BJ (cell line): ENCODE results near the gene GLRA1. TPM values are rescaled to one million over a fixed set of nuclear protein-coding genes. Genes with fewer than 3 reads are reported as not detected.

Experiments used
- CTCF ChIA-PET: fragments of 350-600 bp; formaldehyde crosslinking; extraction: SDS; loops from one replicate; lab custom pipeline; 2021; ENCODE audit warnings: antibody characterized with exemption, inconsistent platforms; lab: Yijun Ruan, JAX
- POLR2A ChIA-PET: fragments of 300-600 bp; sonication (Branson Sonifier 250); formaldehyde crosslinking; extraction: SDS; loops from one replicate; lab custom pipeline; 2021; ENCODE audit warnings: antibody characterized with exemption; lab: Charles Lee
- DNase-seq: peaks from one replicate; pipeline ENCODE4 v3.0.0-alpha.2; 2011; ENCODE audit warnings: low read depth
- H3K27me3 ChIP-seq: 2 replicates; pipeline ENCODE4 v1.6.0; 2011; ENCODE audit warnings: low read length; ENCODE audit not compliant: control insufficient read depth, insufficient read depth
- H3K36me3 ChIP-seq: 2 replicates; pipeline ENCODE4 v1.5.1; 2011; ENCODE audit warnings: low read length; ENCODE audit not compliant: control insufficient read depth, insufficient read depth
- H3K4me3 ChIP-seq: 2 replicates; pipeline ENCODE4 v1.5.1; 2011; ENCODE audit warnings: low read depth, mild to moderate bottlenecking, control low read depth, low read length
- CTCF ChIP-seq: IDR thresholded peaks from 2 replicates; pipeline ENCODE4 v1.5.1; 2011; ENCODE audit warnings: low read depth, mild to moderate bottlenecking, control low read depth, inconsistent platforms, low read length, moderate library complexity; ENCODE audit not compliant: insufficient read depth
- polyA plus RNA-seq: library from polyadenylated mRNA; depleted of rRNA; stranded (reverse); fragments of >200 nt; gene quantifications from 2 replicates; pipeline ENCODE4 v1.2.3, GENCODE V29; 2011

The GLRA1 gene
- polyA plus RNA-seq, 1 experiment = not detected

GRCh38 chr5:151885138-151885908, 39.3 kb downstream of the GLRA1 start:
- ChIA-PET CTCF (no interaction called here), POLR2A (no interaction called here)
- Histone ChIP-seq H3K4me3 (no peak overlapping the region), H3K27me3 (no peaks in the 10 kb centered on the region), H3K36me3 (no peaks in the 10 kb centered on the region)
- no peak for DNase-seq
- TF ChIP-seq CTCF = no peak

DNA sequence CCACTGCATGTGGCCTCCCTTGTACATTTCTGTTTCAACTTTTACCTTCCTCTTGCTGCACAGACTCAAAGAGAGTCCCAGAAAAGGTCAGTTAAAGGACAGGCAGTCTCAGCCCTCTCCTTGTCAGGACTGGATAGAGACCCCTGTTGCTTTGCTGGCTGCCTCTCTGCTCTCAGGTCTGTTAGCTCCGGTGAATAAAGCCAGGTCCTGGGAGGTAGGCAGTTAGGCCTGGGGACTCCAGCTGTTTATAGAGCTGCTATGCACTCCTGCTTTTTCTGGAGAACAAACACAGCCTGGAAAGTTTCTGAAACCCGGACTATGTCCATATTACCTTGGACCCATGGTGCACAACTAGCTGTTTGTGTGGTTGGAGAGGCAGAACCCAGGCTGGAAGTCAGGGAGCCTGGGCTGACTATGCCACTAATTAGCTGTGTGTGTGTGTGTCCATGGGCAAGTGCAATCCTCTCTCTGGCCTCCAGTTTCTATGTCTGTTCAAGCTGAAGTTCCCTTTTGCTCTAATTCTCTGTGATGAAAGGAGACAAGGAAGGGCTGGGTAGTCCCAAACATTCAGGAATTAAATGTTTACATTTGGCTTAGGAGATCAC, 42.9 kb downstream of the GLRA1 start:
- Histone ChIP-seq H3K4me3 (no peak overlapping the region), H3K27me3 (no peaks in the 10 kb centered on the region), H3K36me3 (no peaks in the 10 kb centered on the region)
- DNase-seq = no peak
- no peak for TF ChIP-seq CTCF
- ChIA-PET POLR2A (no interaction called here), CTCF (no interaction called here)

DNA sequence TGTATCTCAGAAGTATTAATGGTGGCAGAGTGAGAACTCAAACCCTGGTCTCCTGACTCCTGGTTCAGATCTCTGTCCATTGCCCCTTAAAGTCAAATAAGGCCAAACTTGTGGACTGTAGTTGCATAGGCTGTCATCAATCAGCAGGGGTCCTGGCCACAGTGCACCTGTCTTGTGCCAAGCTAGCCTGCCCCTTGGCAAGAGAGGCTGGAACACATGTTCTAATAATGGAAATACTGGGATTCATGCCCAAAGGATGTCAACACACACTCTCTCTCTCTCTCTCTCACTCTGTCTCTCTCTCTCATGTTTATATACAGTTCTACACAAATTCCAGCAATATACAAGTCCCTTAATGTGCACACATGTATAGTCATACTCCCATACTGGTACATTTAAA, 44.3 kb downstream of the GLRA1 start:
- Histone ChIP-seq H3K4me3 (no peak overlapping the region), H3K36me3 (no peaks in the 10 kb centered on the region), H3K27me3 (no peaks in the 10 kb centered on the region)
- no peak for TF ChIP-seq CTCF
- POLR2A ChIA-PET = no interaction called here
- DNase-seq = no peak
- CTCF ChIA-PET = no interaction called here

DNA sequence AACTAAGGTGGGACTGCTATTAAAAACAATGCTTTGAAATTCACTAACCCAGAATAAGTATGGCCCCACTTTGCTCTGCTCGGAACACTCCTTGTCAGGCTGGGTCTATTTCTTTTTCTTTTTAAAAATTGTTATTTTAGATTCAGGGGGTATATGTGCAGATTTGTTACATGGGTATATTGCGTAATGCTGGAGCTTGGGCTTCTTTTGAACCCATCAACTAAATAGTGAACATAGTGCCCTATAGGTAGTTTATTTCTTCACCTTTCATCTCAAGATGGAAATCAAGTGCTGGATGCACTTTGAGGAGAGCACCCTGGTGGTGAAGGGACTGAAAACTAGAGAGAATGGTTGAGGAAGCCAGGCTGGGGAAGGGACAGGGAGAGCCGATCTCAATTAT, 51.0 kb downstream of the GLRA1 start:
- DNase-seq = no peak
- H3K27me3 ChIP-seq = no peaks in the 10 kb centered on the region
- POLR2A ChIA-PET = no interaction called here
- H3K4me3 ChIP-seq = no peak overlapping the region
- H3K36me3 ChIP-seq = no peaks in the 10 kb centered on the region
- TF ChIP-seq CTCF = no peak
- CTCF ChIA-PET = interaction anchor here (0.5 kb wide), 1 partner anchor 311 kb away, joined by 3 read pairs; no protein-coding TSS in a partner anchor

- ChIA-PET CTCF (no interaction called here), POLR2A (no interaction called here)
- no peak for DNase-seq
- no peaks in the 10 kb centered on the region for H3K36me3 ChIP-seq
- H3K4me3 ChIP-seq = no peak overlapping the region
- TF ChIP-seq CTCF = no peak
- H3K27me3 ChIP-seq = no peaks in the 10 kb centered on the region
Measured at GRCh38 chr5:151872701-151873100, 52.0 kb downstream of the GLRA1 start.
